HG03442 (cell line): ENCODE data around the gene CACNA1F.

Experiments
- ATAC-seq: cut with Tn5 transposase; IDR thresholded peaks from one replicate; pipeline ENCODE4 v1.9.1; 2021; ENCODE audit warnings: mild to moderate bottlenecking, moderate library complexity; ENCODE audit not compliant: unreplicated experiment

The CACNA1F gene

DNA sequence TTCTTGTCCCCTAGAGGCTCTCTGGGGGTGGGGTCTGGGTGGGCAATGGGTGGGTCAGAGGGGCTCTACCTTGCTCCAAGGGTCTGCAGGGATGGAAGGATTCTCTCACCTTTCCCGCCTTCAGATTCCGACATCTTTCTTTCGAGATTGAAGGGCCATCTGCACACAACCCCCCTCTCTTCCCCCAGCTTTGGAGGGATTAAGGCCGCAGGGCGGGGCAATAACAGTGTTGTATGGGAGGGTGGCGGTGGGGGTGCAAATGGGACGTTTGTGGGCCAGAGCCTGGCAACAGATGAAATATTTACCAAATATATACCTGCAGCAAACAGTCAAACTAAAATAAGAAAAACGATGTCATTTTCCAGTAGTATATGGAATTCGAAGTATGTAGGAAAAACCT, at the start of gene CACNA1F:
Gene CACNA1F, minus strand, starts transcription at position 165 of the 400 bp plus-strand sequence. Its CDS starts 31 bp downstream, at position 134.
- ATAC-seq: no peak

DNA sequence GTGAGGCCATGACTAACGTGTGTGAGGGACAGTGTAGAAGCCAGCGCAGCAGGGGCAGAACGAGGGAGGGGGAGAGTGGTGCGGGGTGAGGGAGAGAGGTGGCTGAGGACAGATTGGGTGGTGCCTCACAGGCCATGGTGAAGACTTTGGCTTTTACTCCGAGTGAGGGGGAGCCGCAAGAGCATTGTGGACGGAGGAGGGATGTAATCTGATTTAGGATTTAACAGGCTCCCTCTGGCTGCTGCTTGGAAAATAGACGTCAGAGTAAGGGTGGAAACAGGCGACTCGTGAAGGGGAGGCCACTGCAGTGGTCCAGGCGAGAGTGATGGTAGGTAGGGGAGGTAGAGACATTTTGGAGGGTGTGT, 49.5 kb upstream of the CACNA1F start:
- no peak for ATAC-seq

DNA sequence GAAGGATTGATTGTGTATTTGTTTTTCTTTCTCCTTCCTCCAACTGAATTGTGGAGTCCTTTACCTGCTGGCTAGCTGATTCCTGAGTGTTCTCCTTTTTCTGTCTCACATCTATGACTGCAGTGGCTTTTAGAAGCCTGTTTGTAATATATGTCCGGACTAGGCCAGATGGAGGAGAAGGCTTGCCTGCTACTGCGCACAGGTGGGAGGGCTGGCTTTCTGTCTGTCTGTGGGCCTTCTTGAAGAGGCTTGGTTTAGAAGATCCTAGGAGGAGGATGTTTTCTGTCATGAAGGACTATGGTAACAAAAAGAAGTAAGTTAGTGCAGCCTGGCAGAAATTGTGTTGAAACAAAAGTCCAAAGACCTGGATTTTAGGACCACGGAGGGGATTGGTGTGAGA, 44.9 kb upstream of the CACNA1F start:
- ATAC-seq: no peak

DNA sequence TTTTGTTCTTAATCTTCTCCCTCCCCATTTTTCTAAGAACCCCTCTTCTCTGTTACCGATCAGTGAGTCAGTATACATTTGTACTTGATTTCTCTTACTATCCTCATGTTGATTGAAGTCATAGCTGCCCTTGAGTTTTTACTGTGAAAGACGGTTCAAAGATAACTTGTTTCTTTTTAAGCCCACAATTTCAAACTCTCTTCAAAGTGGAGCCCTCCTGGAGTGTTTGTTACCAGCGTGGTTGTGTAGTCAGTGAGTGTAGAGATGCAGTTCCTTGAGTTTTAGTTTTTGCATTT, 44.3 kb upstream of the CACNA1F start:
- no peak for ATAC-seq

DNA sequence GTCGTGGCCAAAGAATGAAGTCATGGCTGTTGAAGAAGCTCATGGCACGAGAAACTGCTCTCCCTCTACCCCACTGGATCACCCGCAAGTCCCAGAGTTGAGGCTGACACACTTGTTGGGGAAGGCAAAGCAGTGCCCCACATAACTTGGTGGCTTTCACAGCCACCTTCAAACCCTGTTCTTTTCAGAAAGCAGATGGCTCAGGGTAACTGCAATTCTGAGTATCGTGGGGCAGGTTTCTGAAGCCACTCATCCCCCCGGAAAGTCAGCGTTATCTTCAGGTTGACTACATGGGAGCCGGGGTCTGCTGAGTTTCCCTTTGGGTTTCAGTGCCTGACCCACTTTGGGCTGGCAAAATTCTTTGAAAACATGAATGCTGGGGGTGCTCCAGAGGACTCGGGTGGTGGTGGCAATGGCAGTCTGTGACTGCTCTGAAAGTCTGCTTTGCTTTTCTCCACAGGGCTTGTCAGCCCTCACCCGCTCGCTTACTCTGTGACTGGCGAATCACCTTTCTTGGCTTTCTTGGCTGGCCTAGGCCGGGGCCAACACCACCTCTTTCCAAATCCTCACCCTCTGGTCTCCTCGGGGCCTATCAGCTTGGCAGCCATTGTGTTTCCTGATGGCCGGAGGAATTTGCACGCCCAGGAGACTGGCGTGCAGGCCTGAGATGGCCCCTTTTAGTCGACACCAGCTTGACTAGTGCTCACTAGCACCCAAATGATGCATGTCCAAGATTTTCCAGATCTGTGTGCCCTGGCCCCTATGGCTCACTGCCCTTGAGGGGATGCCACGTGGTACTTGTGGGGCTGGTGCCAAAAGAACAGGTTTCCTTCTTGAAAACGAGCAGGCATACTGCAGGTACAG, 43.8 kb upstream of the CACNA1F start:
- ATAC-seq: no peak

DNA sequence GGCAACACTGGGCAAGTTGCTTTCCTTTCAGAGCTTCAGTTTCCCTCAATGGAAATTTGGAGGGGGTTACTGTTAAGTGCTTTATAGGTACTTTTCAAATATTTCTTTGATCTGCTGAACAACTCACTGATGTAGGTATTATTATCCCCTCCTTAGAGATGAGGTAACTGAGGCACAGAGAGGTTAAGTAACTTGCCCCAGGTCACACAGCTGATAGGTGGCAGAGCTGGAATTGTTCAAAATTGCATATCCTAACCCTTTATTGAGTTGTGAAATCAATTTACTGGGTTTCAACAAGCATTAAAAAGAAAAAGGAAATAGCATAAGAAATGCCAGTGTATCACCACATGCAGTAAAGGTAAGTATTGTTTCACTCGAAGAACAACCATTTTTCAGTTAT, 43.1 kb upstream of the CACNA1F start:
- no peak for ATAC-seq

DNA sequence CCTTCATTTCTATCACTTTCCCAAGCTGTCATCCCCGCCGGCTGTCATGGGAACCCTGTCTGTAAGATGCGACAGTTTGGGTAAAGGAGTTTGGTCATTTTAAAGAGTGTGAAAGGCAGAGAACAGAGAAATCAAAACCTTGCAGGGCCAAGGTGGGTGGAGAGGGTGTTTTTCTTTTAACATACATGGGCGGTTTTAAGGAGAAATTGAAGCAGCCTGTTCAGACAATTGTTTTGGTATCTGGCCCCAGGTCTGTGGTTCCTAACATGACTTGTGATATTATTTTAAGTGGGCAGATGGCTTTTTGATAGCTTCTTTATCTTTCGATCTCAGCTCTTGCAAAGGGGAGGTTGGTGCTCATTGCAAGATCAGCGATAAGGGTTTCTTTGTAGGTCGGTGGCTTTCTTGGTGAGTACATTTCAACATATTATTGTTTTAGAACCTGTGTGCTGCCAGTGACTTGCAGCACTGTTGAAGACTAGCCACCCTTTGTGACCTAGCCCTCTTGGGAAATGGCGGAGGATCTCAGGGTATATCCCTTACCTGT, 40.1 kb upstream of the CACNA1F start:
- no peak for ATAC-seq

DNA sequence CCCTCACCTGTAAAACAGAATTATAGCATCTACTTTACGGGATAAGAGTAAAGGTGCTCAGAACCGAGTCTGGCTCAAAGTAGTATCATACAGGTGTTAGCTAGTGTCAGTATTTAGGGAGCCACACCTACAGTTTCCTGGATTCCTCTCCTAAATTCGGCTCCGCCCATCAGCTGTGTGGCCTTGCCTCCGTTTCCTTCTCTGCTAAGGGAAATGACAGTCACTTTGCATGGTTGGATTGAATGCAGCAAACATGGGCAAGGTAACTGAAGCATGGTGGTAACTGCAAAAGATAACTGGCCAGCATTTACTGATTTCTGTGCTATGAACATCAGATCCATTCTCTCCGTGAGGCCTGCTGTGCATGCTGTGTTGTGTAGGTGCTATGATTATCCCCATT, 39.3 kb upstream of the CACNA1F start:
- no peak for ATAC-seq

DNA sequence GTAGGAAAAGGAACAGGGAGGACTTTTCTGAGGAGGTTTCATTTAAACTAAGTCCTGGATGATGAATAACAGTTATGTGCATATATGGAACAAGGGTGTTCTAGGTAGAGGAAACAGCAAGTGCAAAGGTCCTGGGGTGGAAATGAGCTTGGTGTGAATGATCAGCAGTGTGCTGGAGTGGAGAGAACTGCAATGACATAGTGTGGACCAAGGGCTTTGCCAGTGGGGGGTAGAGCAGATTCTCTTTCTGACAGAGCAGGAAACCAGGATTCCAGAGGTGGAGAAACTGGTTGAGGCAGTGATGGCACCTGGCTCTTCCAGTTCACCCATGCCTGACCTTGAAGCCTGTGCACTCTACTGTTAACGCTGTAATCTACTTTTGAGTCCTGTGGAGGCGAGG, 38.2 kb upstream of the CACNA1F start:
- ATAC-seq: no peak

DNA sequence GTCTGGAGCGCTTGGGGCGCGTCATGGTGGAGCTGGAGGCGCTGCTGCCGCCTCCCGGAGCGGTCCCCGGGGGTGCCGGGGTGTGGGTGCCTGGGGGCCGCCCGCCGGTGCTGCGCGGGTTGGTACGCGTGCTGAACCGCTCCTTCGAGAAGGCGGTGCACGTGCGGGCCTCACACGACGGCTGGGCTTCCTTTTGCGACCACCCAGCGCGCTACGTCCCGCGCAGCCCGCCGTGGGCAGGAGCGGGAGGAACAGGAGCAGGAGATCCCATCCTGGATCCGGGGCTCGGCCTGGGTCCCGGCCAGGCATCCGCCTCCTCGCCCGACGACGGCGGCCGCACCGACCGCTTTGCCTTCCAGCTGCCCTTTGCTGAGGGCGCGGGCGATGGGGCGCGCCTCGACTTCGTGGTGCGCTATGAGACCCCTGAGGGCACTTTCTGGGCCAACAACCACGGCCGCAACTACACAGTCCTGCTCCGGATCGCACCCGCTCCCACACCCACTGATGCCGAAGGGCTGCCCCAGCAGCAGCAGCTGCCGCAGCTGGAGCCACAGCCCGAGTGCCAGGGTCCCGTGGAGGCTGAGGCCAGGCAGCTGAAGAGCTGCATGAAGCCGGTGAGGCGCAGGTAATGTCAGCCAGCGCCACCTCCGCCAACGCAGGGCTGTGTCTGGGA, 37.2 kb upstream of the CACNA1F start:
- no peak for ATAC-seq

DNA sequence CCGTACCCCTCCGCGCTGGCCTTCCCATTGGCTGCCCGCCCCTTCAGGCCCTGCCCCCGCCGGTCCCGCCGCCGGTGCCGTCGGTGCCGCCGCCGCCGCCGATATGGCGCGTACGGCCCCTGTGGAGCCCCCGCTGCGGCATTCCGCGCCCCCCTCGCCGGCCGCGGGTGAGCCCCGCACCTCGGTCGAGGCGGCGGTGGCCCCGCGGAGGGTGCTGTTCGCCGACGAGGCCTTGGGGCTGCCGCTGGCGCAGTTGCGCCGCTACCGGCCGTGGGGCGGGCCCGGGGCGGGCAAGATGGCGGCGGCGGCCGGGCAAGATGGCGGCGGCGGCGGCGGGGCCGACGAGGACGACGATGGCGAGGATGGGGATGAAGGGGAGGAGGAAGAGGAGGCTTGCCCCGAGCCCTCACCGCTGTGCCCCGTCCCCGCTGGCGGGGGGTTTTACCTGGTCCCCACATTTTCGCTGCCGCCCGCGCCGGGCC, 36.7 kb upstream of the CACNA1F start, which contains the start of gene PPP1R3F:
Gene PPP1R3F, plus strand, starts transcription at position 27 of the 482 bp plus-strand sequence. Its CDS starts 77 bp downstream, at position 104.
- ATAC-seq: peak; percentile 15

DNA sequence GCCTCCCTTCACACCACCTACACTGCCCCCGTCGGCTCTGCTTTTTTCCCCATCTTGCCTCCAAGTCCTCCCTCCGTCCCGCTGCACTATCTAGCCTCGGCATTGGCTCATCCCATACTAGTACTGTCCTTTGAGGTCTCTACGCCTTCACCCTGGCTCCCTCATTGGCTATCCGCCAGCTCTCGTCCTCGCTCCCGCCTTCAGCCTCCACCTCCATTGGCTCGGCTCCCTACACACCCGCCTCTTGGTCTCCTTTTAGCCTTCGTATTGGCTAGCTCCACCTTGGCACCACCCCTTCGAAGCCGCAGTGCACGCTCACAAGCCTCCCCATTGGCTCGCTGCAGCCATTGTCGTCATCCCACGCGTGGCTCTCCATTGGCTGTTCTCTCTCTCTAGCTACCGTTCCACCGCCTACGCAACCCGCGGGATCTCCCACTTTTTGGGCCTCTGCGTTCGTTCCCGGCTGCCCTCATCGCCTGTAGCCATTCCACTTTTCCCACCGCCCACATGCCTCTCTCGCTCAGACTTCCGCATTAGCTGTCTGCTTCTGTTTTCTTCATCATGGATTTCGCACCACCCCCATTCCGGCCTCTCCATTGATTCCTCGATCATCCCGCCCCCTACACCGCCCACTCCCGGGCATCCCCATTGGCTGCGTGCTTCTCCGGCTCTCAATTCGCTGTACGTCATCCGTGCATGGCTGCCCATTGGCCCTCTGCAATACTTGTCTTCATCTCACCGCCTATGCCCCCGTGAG, 36.0 kb upstream of the CACNA1F start:
- ATAC-seq: peak; percentile 85

DNA sequence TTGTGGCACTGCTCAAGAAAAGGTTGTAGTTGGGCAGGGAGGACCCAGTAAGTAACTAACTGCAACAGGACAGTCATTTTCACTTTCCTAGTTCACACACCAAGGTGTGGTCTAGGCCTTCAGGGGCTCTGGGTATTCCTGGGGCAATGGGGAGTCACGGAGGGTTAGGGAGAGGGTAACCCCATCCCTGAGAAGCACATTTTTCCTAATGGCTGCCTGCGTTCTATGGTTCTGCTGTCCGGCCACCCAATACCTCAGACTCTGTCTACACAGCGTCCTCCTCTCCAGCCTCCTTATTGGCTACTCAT, 35.5 kb upstream of the CACNA1F start:
- ATAC-seq: no peak

DNA sequence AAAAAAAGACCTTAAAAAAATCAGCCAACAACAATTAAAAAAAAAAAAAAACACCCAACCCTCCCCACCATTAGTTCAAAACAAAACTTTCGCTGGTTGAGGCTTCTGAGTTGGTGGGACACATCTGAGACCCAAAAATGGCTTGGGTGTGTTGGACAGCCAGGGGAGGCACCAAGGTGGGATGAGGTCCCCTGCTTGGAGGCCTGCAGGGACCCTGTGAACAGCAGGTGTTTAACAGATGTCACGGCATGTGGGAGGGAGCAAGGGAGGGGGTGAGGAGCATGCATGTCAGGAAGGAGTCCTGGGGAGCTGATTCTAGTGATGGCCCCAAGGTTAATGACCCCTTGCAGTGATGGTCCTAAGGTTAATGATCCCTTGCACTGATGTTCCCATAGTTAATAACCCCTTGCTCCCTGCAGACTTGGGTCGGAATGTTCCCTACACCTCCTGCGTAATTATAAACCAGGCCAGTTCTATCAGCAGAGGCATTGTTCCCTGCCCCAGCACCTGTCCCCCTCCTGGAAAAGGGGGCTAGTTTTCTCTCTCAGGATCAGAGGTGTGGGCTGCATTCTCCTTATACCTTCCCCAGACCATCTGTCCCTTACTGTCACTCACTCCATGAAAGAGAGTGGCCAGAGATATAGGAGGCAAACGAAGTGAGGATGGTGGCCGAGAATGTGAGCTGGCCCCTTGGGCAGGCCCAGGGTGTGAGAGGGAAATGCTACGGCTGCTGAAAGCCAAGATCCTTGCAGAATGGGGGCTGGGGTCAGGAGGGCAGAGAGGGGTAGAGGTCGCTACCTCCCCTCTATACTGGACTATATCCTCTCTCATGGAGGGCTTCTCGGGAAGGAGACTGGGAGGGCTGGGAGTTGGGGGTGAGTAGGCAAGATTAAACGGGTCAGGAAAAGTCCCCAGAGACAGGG, 33.6 kb upstream of the CACNA1F start:
- ATAC-seq: no peak

DNA sequence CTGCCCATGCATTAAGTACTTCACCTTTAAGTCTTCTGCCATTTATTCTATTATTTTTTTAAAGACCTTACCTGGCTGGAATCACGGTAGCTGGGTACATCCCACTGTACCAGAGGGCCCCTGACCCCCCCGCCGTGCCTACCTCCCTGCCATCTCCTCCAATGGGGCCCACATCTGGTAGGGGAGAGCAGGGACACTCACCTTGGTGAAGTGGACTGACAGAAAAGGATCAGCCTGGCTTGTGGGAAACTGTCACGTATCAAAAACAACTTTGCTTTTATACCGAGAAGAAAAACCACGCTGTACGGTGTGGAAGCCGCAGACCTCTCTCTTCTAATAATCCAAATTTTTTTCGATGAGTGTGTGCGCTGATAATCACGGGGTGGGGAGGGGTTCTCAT, 31.3 kb upstream of the CACNA1F start, which contains the start of gene FOXP3:
Gene FOXP3, minus strand, starts transcription at position 251 of the 400 bp plus-strand sequence. CDS start 6,205 bp downstream, outside the sequence.
- ATAC-seq: no peak

DNA sequence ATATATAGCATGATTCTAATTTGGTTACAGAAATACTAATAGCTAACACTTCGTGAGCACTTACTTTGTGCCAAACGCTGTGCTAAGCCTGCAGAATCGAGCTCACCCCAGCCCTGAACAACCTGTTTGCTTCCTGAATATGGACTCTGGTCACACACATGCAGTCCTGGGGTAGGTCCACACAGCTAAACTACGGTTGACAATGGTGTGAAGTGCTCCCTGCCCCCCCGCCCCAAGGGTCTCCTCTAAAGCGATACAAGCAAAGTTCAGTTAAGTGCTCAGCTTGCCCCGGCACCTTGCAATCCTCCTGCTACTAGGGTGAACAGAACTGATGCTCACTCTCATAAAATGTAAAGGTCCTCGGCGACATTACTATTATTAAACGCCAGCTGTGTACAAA, 30.5 kb upstream of the CACNA1F start:
- ATAC-seq: no peak

DNA sequence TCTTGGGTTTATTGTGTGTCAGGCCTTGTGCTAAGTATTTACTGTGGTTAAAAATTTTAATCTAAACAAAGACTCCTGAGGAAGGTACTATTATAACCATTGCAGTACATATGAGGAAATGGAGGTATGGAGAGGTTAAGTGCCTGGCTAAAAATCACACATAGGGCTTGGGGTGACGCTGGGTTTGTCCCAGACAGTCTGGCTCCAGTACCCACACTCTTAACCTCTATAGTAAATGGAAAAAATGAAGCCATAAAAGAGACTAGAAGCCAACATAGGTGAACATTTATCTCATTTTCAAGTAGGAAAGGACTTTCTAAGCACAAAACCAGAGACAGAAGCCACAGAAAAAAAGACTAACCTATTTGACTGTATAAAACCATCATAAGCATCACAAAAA, 29.5 kb upstream of the CACNA1F start:
- ATAC-seq: no peak

DNA sequence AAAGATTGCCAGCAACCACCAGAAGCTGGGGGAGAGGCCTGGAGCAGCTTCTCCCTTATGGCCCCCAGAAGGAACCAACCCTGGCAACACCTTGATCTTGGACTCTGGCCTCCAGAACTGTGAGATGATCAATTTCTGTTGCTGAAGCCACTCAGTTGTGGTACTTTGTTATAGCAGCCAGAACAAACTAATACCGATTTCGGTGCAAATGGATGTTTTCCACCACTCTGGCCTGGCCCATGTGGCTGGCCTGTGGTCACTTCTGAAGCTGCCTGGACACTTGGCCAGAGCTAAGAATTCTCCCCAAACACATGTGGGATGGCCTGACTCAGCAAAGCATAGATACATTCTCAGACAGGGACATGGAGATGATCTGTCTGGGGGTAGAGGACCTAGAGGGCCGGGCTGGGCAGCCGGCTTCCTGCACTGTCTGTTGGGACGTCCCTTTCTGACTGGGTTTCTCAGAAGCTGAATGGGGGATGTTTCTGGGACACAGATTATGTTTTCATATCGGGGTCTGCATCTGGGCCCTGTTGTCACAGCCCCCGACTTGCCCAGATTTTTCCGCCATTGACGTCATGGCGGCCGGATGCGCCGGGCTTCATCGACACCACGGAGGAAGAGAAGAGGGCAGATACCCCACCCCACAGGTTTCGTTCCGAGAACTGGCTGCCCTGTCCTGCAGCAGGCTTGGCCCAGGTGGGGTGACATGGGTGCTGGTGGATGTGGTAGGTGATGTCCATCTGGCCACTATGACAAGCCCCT, 27.3 kb upstream of the CACNA1F start:
- no peak for ATAC-seq

DNA sequence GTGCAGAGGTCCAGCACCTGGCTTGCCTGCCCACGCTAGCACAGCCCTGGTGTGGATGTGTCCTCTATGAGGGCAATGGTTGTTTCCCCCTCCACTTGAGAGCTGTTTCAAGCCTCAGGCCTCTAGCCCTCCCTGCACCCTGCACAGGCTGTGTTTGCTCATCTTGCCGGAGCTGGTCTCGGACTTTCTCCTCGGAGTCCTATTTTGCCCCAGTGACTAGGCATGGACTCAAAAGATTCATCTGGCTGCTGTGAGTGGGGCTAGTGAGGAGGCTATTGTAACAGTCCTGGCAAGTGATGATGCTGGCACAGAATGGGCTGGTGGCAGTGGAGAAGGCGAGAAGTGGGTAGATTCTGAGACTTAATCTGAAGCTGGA, 25.6 kb upstream of the CACNA1F start:
- no peak for ATAC-seq
